SK-N-MC (cell line): ENCODE measurements around the gene SRBD1.

Source experiments
- DNase-seq: peaks from one replicate; pipeline ENCODE4 v3.0.0-alpha.2; 2011; ENCODE audit warnings: low read depth, low spot score
- H3K27ac ChIP-seq: fragments of 200-600 bp; sonication (generic); 2 replicates; pipeline ENCODE4 v1.5.1; 2016; ENCODE audit warnings: mixed run types
- H3K36me3 ChIP-seq: fragments of 200-600 bp; sonication (generic); 2 replicates; pipeline ENCODE4 v1.6.1; 2017; ENCODE audit warnings: antibody characterized with exemption, low read length, mixed read lengths; ENCODE audit not compliant: insufficient read depth
- H3K4me3 ChIP-seq: fragments of 200-600 bp; sonication (generic); 2 replicates; pipeline ENCODE4 v1.5.1; 2016
- H3K9ac ChIP-seq: fragments of 200-600 bp; sonication (generic); 2 replicates; pipeline ENCODE4 v1.8.0; 2017; ENCODE audit warnings: mixed run types, mixed read lengths; ENCODE audit not compliant: insufficient read length
- H3K9me3 ChIP-seq: fragments of 200-600 bp; sonication (generic); 2 replicates; pipeline ENCODE4 v1.6.1; 2017; ENCODE audit warnings: low read depth, mild to moderate bottlenecking, antibody characterized with exemption, low read length, moderate library complexity, mixed read lengths
- EZH2 ChIP-seq: fragments of 200-600 bp; sonication (generic); IDR thresholded peaks from one replicate; pipeline ENCODE4 v1.6.1; 2017; ENCODE audit warnings: antibody characterized with exemption
- FOXP2 ChIP-seq: optimal IDR thresholded peaks from 2 replicates; pipeline ENCODE3; 2011; ENCODE audit warnings: mild to moderate bottlenecking, moderate library complexity; ENCODE audit not compliant: insufficient read depth; ENCODE audit errors: extremely low read length, control extremely low read depth
- POLR2AphosphoS5 ChIP-seq: IDR thresholded peaks from 2 replicates; pipeline ENCODE4 v1.6.1; 2012; ENCODE audit warnings: mild to moderate bottlenecking, low read depth, low read length, borderline replicate concordance

The SRBD1 gene

DNA sequence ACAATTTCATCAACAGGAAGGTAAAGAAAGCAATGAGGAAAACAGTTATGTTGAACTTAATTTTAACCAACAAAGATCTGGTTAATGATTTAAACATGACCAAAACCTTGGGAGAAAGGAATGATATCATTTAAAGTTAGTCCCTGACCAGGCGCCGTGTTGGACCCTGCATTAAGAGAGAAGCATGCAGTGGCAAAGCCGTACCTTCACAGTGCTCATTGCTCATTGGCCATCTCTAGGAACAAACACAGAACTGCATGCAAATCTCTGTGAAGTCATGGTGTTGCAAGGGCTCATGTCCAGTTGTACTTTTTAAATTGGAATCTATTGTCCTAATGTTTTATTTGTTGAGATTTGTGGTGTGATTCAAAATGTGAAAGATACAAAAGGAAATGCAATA, 12.0 kb upstream of the SRBD1 start:
- no peak overlapping the region for H3K27ac ChIP-seq
- DNase-seq = no peak
- no peak overlapping the region for H3K9ac ChIP-seq
- H3K36me3 ChIP-seq = no peaks in the 10 kb centered on the region
- TF ChIP-seq FOXP2 (no peak), POLR2AphosphoS5 (no peak), EZH2 (no peak)
- no peaks in the 10 kb centered on the region for H3K9me3 ChIP-seq
- no peak overlapping the region for H3K4me3 ChIP-seq

DNA sequence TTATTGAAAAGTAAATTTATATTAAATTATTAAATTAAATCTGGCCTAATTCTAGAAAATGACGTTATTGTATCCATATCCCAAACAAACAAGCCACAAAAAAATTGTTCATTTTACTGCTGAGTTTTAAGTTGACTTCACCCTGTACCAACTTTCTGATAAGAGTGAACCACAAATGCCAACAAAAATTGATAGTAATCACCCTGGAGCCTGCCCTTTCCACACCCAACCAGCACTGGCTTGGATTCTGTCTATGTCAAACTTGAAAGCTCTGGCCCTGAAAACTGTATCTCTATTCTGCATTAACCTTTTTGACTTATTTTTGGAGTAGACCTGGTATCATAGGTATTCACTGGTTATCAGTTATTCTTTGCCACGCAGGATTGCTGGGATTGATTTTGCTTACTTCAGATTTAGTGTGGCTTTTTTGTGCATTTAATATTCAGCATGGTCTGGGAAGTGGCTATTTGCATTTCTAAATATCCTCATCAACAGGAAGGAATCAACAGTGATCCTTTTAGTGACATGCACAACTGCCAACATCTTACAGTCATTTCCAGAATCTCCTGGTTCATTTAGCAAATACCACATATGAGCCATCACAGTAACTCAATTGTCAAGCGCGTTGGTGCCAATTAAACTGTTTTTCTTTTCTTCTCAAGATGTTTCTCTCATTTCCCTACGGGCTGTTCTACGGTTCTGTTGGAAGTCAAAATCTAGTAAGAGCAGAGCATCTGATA, 11.4 kb upstream of the SRBD1 start:
- H3K9ac ChIP-seq = no peak overlapping the region
- H3K27ac ChIP-seq = no peak overlapping the region
- no peak overlapping the region for H3K4me3 ChIP-seq
- no peak for TF ChIP-seq POLR2AphosphoS5
- TF ChIP-seq EZH2 = no peak
- no peak for TF ChIP-seq FOXP2
- no peak for DNase-seq
- H3K9me3 ChIP-seq = no peaks in the 10 kb centered on the region
- H3K36me3 ChIP-seq = no peaks in the 10 kb centered on the region

DNA sequence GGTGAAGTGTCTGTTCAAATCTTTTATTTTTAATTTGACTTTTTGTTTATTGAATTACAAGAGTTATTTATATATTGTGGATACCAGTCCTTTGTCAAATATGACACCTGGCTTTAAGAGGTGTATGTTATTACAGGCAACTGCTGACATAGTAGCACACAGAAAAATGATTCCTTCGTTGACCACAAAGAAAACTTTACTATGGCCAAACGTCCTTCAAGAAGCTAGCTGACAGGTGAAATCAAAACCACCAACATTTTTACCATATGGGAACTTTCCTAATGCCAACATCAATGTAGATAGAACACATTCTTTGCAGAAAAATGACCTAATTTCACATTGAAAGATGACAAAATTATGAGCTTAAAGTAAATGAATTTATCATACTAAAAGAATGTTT, 6.4 kb upstream of the SRBD1 start:
- TF ChIP-seq FOXP2 = no peak
- TF ChIP-seq POLR2AphosphoS5 = no peak
- no peak for TF ChIP-seq EZH2

DNA sequence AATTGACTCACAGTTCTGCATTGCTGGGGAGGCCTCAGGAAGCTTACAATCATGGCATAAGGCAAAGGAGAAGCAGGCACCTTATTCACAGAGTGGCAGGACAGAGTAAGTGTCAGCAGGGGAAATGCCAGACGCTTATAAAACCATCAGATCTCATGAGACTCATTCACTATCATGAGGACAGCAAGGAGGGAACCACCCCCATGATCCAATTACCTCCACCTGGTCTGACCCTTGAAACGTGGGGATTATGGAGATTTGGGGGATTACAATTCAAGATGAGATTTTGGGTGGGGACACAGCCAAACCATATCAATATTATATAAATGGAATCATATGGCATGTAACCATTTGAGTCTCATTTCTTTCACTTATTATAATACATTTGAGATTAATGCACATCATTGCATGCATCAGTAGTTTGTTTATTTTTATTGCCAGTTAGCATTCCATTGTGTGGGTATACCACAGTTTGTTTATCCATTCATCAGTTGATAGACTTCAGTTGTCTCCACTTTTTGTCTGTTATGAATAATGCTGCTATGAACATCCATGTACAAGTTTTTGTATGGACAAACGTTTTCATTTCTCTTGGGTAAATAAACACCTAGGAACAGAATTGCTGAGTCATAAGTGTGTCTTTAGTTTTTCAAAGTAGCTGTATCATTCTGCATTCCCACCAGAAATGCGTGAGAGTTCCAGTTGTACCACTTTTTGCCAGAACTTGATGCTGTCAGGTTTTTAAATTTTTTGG, 5.8 kb upstream of the SRBD1 start:
- Histone ChIP-seq H3K27ac (no peak overlapping the region), H3K9me3 (no peaks in the 10 kb centered on the region), H3K36me3 (no peaks in the 10 kb centered on the region), H3K4me3 (no peak overlapping the region), H3K9ac (no peak overlapping the region)
- no peak for DNase-seq
- TF ChIP-seq EZH2 (no peak), POLR2AphosphoS5 (no peak), FOXP2 (no peak)

More for the DNA sequence above, 6.4 kb upstream of the SRBD1 start:
- Histone ChIP-seq H3K27ac (no peak overlapping the region), H3K9ac (no peak overlapping the region), H3K9me3 (no peaks in the 10 kb centered on the region), H3K36me3 (no peaks in the 10 kb centered on the region), H3K4me3 (no peak overlapping the region)
- no peak for DNase-seq

DNA sequence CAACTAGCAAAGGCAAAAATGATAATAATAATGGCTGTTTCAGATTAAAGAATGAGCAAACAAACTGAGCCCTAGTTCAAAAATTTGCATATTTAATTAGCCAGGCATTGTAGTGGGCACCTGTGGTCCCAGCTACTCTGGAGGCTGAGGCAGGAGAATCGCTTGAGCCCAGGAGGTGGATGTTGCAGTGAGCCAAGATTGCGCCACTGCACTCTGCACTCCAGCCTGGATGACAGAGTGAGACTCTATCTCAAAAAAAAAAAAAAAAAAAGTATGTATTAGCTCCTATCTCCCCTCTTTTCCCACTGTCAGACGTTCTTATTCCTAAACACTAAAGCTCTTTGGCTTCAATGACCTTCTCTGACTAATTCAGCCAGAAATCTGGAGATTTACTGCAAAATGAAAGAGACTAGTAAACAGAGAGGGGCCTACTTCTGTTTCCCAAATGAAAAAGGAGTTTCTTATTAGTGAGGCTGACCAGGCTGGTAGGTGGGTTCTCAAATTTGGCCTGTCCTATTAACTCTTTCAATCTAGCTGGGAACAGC, 3.9 kb upstream of the SRBD1 start:
- Histone ChIP-seq H3K9ac (no peak overlapping the region), H3K27ac (no peak overlapping the region), H3K4me3 (no peak overlapping the region), H3K9me3 (no peaks in the 10 kb centered on the region), H3K36me3 (no peaks in the 10 kb centered on the region)
- TF ChIP-seq EZH2 (no peak), POLR2AphosphoS5 (no peak), FOXP2 (no peak)
- DNase-seq = no peak

DNA sequence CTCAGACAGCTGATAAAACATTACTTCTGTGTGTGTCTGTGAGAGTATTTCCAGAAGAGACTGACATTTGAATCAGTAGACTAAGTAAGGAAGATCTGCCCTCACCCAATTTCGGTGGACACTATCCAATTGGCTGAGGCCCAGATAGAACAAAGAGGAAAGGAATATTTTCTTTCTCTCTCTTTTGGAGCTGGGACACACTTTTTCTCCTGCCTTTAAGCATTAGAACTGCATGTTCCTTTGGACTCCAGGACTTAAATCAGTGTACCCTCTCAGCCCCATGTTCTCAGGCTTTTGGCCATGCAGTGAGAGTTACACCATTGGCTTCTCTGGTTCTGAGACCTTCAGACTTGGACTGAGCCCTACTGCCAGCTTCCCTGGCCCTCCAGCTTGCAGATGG, 3.3 kb upstream of the SRBD1 start:
- no peak overlapping the region for H3K4me3 ChIP-seq
- no peak for DNase-seq
- no peak overlapping the region for H3K27ac ChIP-seq
- no peaks in the 10 kb centered on the region for H3K36me3 ChIP-seq
- H3K9ac ChIP-seq = no peak overlapping the region
- TF ChIP-seq FOXP2 (no peak), POLR2AphosphoS5 (no peak), EZH2 (no peak)
- H3K9me3 ChIP-seq = no peaks in the 10 kb centered on the region

DNA sequence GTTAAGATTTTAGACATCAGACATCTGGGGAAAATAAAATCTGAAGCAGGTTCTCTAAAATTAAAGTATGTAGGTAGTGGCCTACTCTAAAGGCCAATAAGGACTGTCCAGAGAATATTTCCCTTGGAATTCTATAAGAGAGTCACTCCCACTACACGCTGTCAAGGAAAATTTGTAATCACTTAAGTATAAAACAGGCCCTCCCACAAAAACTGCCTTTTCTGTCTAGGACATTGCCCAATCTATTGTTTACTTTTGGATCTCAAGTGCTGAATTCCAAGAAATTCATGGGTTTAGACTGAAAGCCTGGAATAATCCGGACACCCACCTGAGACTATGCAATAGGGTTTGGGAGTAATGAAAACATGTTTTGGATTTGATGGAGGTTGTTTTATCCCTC, 1.7 kb upstream of the SRBD1 start:
- Histone ChIP-seq H3K9ac (no peak overlapping the region), H3K36me3 (no peaks in the 10 kb centered on the region), H3K4me3 (no peak overlapping the region), H3K27ac (no peak overlapping the region), H3K9me3 (no peaks in the 10 kb centered on the region)
- no peak for DNase-seq
- TF ChIP-seq EZH2 = no peak
- no peak for TF ChIP-seq FOXP2
- TF ChIP-seq POLR2AphosphoS5 = no peak

DNA sequence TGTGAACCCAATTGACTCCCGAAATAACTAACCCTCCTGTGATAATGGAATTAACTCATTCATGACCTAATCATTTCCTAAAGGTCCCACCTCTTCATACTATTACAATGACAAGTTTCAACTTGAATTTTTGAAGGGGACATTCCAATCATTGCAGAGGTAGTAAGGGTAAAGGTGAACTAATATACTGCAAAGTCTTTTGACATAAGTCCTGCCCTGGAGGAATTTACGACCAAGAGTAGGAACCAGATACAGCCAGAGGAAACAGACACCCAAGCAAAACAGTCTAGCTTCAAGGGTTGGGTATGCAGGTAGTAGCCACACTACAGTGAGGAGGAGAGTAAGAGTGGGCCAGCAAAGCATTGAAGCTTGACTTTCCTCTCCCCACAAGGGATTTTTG, 1.2 kb upstream of the SRBD1 start:
- TF ChIP-seq POLR2AphosphoS5 (no peak), EZH2 (no peak), FOXP2 (no peak)
- no peak overlapping the region for H3K4me3 ChIP-seq
- H3K27ac ChIP-seq = no peak overlapping the region
- H3K9me3 ChIP-seq = no peaks in the 10 kb centered on the region
- DNase-seq = no peak
- no peak overlapping the region for H3K9ac ChIP-seq
- H3K36me3 ChIP-seq = no peaks in the 10 kb centered on the region
